MCF 10A (cell line): ENCODE results near the gene KIAA1328. TPM values are rescaled to one million over a fixed set of nuclear protein-coding genes. Genes with fewer than 3 reads are reported as not detected.

Experiments used
- BruUV-seq: library from RNA; stranded (reverse); fragments of 400-500 nt; replicated peaks from 2 replicates; lab custom pipeline; 2021; lab: Mats Ljungman, UMichigan
- CTCF ChIA-PET: fragments of 300-600 bp; sonication (Branson Sonifier 250); formaldehyde crosslinking; extraction: SDS; loops from one replicate; lab custom pipeline; 2021; ENCODE audit warnings: antibody characterized with exemption, inconsistent platforms; lab: Yijun Ruan, JAX
- POLR2A ChIA-PET: fragments of 300-600, 350-650 bp; sonication (Branson Sonifier 250); formaldehyde crosslinking; extraction: SDS; loops from one replicate; lab custom pipeline; 2020; ENCODE audit warnings: antibody characterized with exemption, inconsistent platforms; lab: Yijun Ruan, JAX
- DNase-seq: peaks from one replicate; pipeline ENCODE4 v3.0.0-alpha.2; 2018; ENCODE audit not compliant: unreplicated experiment
- H3K27ac Mint-ChIP-seq: one replicate; pipeline ENCODE4 v1.8.0; 2022; ENCODE audit warnings: mild to moderate bottlenecking, low read depth, mixed read lengths; ENCODE audit not compliant: unreplicated experiment
- H3K27me3 Mint-ChIP-seq: one replicate; pipeline ENCODE4 v1.8.0; 2022; ENCODE audit warnings: mixed read lengths; ENCODE audit not compliant: insufficient read depth, unreplicated experiment
- H3K36me3 Mint-ChIP-seq: one replicate; pipeline ENCODE4 v1.8.0; 2022; ENCODE audit warnings: mild to moderate bottlenecking, moderate library complexity, mixed read lengths; ENCODE audit not compliant: insufficient read depth, unreplicated experiment
- H3K4me1 Mint-ChIP-seq: one replicate; pipeline ENCODE4 v1.8.0; 2022; ENCODE audit warnings: mixed read lengths; ENCODE audit not compliant: insufficient read depth, unreplicated experiment
- H3K4me3 Mint-ChIP-seq: one replicate; pipeline ENCODE4 v1.8.0; 2022; ENCODE audit warnings: mild to moderate bottlenecking, moderate library complexity, mixed read lengths; ENCODE audit not compliant: unreplicated experiment
- H3K9me3 Mint-ChIP-seq: one replicate; pipeline ENCODE4 v1.8.0; 2022; ENCODE audit warnings: mixed read lengths; ENCODE audit not compliant: unreplicated experiment
- intact Hi-C: fragments of 100-400 bp; cut with micrococcal nuclease; formaldehyde crosslinking; loops from 2 replicates; pipeline ENCODE4 v1.14.1; 2022
- total RNA-seq: library from RNA; stranded (reverse); gene quantifications from 2 replicates; pipeline ENCODE4 v1.2.3, GENCODE V29; 2022
- TF ChIP-seq, protein P1 (sequence below): fragments of 200-600 bp; IDR thresholded peaks from one replicate; pipeline ENCODE4 v1.8.0; 2022; ENCODE audit warnings: antibody characterized with exemption, mild to moderate bottlenecking; ENCODE audit not compliant: unreplicated experiment

KIAA1328 gene
- total RNA-seq, 1 experiment from 2014 or later, result 4.1 TPM

GRCh38 chr18:36849288-36850006 lies 20.5 kb downstream of the KIAA1328 start:
- no TSS peak for BruUV-seq
- peaks cover 6% of the 10 kb centered on the region for H3K9me3 Mint-ChIP-seq
- no peak overlapping the region for H3K4me3 Mint-ChIP-seq
- CTCF ChIA-PET, result no interaction called here
- H3K27ac Mint-ChIP-seq, result no peak overlapping the region
- TF ChIP-seq, protein P1, sequence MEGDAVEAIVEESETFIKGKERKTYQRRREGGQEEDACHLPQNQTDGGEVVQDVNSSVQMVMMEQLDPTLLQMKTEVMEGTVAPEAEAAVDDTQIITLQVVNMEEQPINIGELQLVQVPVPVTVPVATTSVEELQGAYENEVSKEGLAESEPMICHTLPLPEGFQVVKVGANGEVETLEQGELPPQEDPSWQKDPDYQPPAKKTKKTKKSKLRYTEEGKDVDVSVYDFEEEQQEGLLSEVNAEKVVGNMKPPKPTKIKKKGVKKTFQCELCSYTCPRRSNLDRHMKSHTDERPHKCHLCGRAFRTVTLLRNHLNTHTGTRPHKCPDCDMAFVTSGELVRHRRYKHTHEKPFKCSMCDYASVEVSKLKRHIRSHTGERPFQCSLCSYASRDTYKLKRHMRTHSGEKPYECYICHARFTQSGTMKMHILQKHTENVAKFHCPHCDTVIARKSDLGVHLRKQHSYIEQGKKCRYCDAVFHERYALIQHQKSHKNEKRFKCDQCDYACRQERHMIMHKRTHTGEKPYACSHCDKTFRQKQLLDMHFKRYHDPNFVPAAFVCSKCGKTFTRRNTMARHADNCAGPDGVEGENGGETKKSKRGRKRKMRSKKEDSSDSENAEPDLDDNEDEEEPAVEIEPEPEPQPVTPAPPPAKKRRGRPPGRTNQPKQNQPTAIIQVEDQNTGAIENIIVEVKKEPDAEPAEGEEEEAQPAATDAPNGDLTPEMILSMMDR, result no peak
- DNase-seq, result no peak
- H3K4me1 Mint-ChIP-seq, result peaks cover 7% of the 10 kb centered on the region
- no peaks in the 10 kb centered on the region for H3K27me3 Mint-ChIP-seq
- intact Hi-C loops, result no loop called here
- peaks cover 7% of the 10 kb centered on the region for H3K36me3 Mint-ChIP-seq
- POLR2A ChIA-PET, result no interaction called here

GRCh38 chr18:36850527-36851201 lies 21.7 kb downstream of the KIAA1328 start:
- CTCF ChIA-PET, result interaction anchor here (0.6 to 0.7 kb wide), 2 partner anchors 22 to 92 kb away, joined by 3 read pairs; partner anchors contain the start of genes KIAA1328 and TPGS2

GRCh38 chr18:36851202-36851590 lies 22.3 kb downstream of the KIAA1328 start:
- intact Hi-C loops, result no loop called here
- H3K9me3 Mint-ChIP-seq, result peaks cover 6% of the 10 kb centered on the region
- peaks cover 7% of the 10 kb centered on the region for H3K4me1 Mint-ChIP-seq
- DNase-seq, result no peak
- TF ChIP-seq, protein P1, result no peak
- no peak overlapping the region for H3K4me3 Mint-ChIP-seq
- POLR2A ChIA-PET, result interaction anchor here (1.1 kb wide), 1 partner anchor 22 kb away, joined by 4 read pairs; the partner anchor contains the start of genes KIAA1328 and TPGS2
- BruUV-seq, result no TSS peak
- H3K27ac Mint-ChIP-seq, result no peak overlapping the region
- H3K27me3 Mint-ChIP-seq, result no peaks in the 10 kb centered on the region
- H3K36me3 Mint-ChIP-seq, result peaks cover 7% of the 10 kb centered on the region
- CTCF ChIA-PET, result no interaction called here

More at GRCh38 chr18:36850527-36851201, 21.7 kb downstream of the KIAA1328 start:
- POLR2A ChIA-PET, result interaction anchor here (1.1 kb wide), 1 partner anchor 22 kb away, joined by 4 read pairs; the partner anchor contains the start of genes KIAA1328 and TPGS2
- TF ChIP-seq, protein P1, result no peak
- no TSS peak for BruUV-seq
- Mint-ChIP-seq H3K27me3 (no peaks in the 10 kb centered on the region), H3K4me1 (peaks cover 7% of the 10 kb centered on the region), H3K36me3 (peaks cover 7% of the 10 kb centered on the region), H3K27ac (no peak overlapping the region), H3K9me3 (peaks cover 6% of the 10 kb centered on the region), H3K4me3 (no peak overlapping the region)
- intact Hi-C loops, result no loop called here
- DNase-seq, result peak; percentile 73

DNA sequence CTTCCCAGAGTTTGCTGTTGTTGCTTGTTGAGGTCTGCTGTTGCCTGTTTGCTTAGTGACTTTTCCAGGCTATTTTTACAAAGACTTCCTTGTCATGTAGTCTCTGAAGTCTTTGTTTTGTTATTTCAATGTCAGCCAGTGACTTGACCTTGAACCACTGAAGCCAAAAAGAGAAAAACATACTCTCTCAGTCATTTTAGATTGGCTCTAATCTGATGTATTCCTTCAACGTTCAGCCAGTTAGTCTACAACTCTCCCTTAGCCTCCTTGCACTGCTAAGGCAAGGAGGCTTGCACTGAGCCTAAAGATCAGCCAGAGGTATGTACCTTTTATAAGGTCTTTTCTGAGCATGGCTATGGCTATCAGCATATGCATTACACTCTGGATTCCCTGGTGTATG lies 27.9 kb downstream of the KIAA1328 start:
- POLR2A ChIA-PET, result no interaction called here
- Mint-ChIP-seq H3K4me3 (no peak overlapping the region), H3K4me1 (no peaks in the 10 kb centered on the region), H3K36me3 (peaks cover 7% of the 10 kb centered on the region), H3K27me3 (no peaks in the 10 kb centered on the region), H3K27ac (no peak overlapping the region), H3K9me3 (peaks cover 6% of the 10 kb centered on the region)
- no peak for DNase-seq
- no TSS peak for BruUV-seq
- TF ChIP-seq, protein P1, result no peak
- CTCF ChIA-PET, result no interaction called here
- intact Hi-C loops, result no loop called here
